K562 (cell line): Measurements from ENCODE around the gene EFHD2. TPM values are rescaled to one million over a fixed set of nuclear protein-coding genes. Genes with fewer than 3 reads are reported as not detected.

Experiments used
- ATAC-seq: fragments of 200-7000 bp; cut with Tn5 transposase; 3 replicates; pipeline ENCODE4 v1.9.1; 2020; ENCODE audit warnings: moderate library complexity
- BruUV-seq: library from RNA; stranded (reverse); fragments of 400-500 nt; replicated peaks from 2 replicates; lab custom pipeline; 2021; lab: Mats Ljungman, UMichigan
- CTCF ChIA-PET: fragments of 300-600 bp; formaldehyde crosslinking; extraction: SDS; loops from one replicate; lab custom pipeline; 2021; ENCODE audit warnings: low intra/inter-chr PET ratio; lab: Yijun Ruan, JAX
- POLR2A ChIA-PET: fragments of 300-600, 350-650 bp; sonication (Branson Sonifier 250); formaldehyde crosslinking; extraction: SDS; loops from one replicate; lab custom pipeline; 2021; ENCODE audit warnings: antibody characterized with exemption, inconsistent platforms; lab: Yijun Ruan, JAX
- DNase-seq, 4 experiments: peaks; one replicate each; pipeline versions ENCODE4 v3.0.0 to v3.0.0-alpha.2; 2011 to 2018; ENCODE audit warnings: low spot score in 3 of 4, mixed read lengths in 3 of 4; ENCODE audit errors: extremely low read depth in 1 of 4
- FAIRE-seq: peaks from 2 replicates; lab custom pipeline; 2011; peaks lifted over from hg19 to GRCh38; lab: Jason Lieb, UNC
- H2AFZ ChIP-seq: 2 replicates; pipeline ENCODE4 v1.6.0; 2011; ENCODE audit warnings: low read depth, low read length, control low read depth, inconsistent platforms
- H3K27ac ChIP-seq: fragments of 200-600 bp; 3 replicates; pipeline ENCODE4 v1.8.0; 2011; ENCODE audit warnings: low read depth, mild to moderate bottlenecking, control low read depth, inconsistent platforms, low read length, moderate library complexity, mixed read lengths; ENCODE audit errors: extremely low read depth
- H3K27me3 ChIP-seq, 2 experiments: fragments of 300-600 bp in 1 of 2; 2 replicates in 1 of 2; 3 replicates in 1 of 2; pipeline versions ENCODE4 v1.6.0 to v1.8.0; 2011; ENCODE audit warnings: inconsistent platforms in 2 of 2, low read length in 2 of 2, mild to moderate bottlenecking in 1 of 2, mixed read lengths in 1 of 2, moderate library complexity in 1 of 2; ENCODE audit not compliant: control insufficient read depth in 2 of 2, insufficient read depth in 2 of 2
- H3K36me3 ChIP-seq: fragments of 300-600 bp; 3 replicates; pipeline ENCODE4 v1.8.0; 2011; ENCODE audit warnings: mild to moderate bottlenecking, low read length, inconsistent platforms; ENCODE audit not compliant: control insufficient read depth, insufficient read depth
- H3K4me1 ChIP-seq, 2 experiments: fragments of 200-600 bp in 1 of 2; replicated peaks in 1 of 2; 2 replicates in 1 of 2; 3 replicates in 1 of 2; pipeline versions ENCODE4 v1.5.1 to v1.8.0; 2011; ENCODE audit warnings: inconsistent platforms in 2 of 2, low read length in 2 of 2, mild to moderate bottlenecking in 1 of 2, mixed read lengths in 1 of 2, moderate library complexity in 1 of 2; ENCODE audit not compliant: control insufficient read depth in 2 of 2, insufficient read depth in 2 of 2
- H3K4me2 ChIP-seq: 2 replicates; pipeline ENCODE4 v1.6.1; 2011; ENCODE audit warnings: low read length, control low read depth, inconsistent platforms, mixed read lengths; ENCODE audit not compliant: insufficient read depth
- H3K4me3 ChIP-seq: fragments of 200-600 bp; sonication (generic), shearing (Covaris generic); 2 replicates; pipeline ENCODE4 v1.5.1; 2016; ENCODE audit warnings: control low read depth, inconsistent platforms
- H3K79me2 ChIP-seq: fragments of 200-600 bp; 3 replicates; pipeline ENCODE4 v1.8.0; 2011; ENCODE audit warnings: low read length, inconsistent platforms; ENCODE audit not compliant: control insufficient read depth, insufficient read depth
- H3K9ac ChIP-seq, 2 experiments: 2 replicates each; pipeline versions ENCODE4 v1.6.0 to v1.6.1; 2011; ENCODE audit warnings: low read depth in 2 of 2, low read length in 2 of 2, control low read depth in 1 of 2, inconsistent platforms in 1 of 2, mild to moderate bottlenecking in 1 of 2, mixed read lengths in 1 of 2; ENCODE audit not compliant: insufficient read depth in 1 of 2
- H3K9me1 ChIP-seq: one replicate; pipeline ENCODE4 v1.6.0; 2011; ENCODE audit warnings: inconsistent platforms, mild to moderate bottlenecking, low read length, moderate library complexity; ENCODE audit not compliant: control insufficient read depth, insufficient read depth
- H3K9me3 ChIP-seq: replicated peaks from 2 replicates; pipeline ENCODE4 v1.5.1; 2011; ENCODE audit warnings: low read depth, low read length, inconsistent platforms; ENCODE audit not compliant: control insufficient read depth, insufficient read depth
- H4K20me1 ChIP-seq: replicated peaks from 2 replicates; pipeline ENCODE4 v1.6.1; 2011; ENCODE audit warnings: low read length, inconsistent platforms, mixed read lengths; ENCODE audit not compliant: control insufficient read depth, insufficient read depth
- ETS1 ChIP-seq: conservative IDR thresholded peaks from 2 replicates; pipeline ENCODE4 v1.6.1; 2011; ENCODE audit warnings: low read depth, mild to moderate bottlenecking, low read length; ENCODE audit not compliant: control insufficient read depth
- ZBTB8A ChIP-seq: fragments of 450-650 bp; IDR thresholded peaks from 2 replicates; pipeline ENCODE4 v1.6.1; 2018; ENCODE audit warnings: mild to moderate bottlenecking, moderate library complexity; ENCODE audit not compliant: partially characterized antibody
- WGBS: fragments of 100-300 bp; shearing (Covaris generic); methylation state at CpG from one replicate; pipeline ENCODE4 v1.1.6; 2016; ENCODE audit warnings: low coverage, mixed read lengths; ENCODE audit not compliant: insufficient coverage; ENCODE audit errors: missing lambda C conversion rate; 5-methylcytosine and 5-hydroxymethylcytosine counted together
- in situ Hi-C: fragments of 300-500 bp; cut with MboI; formaldehyde crosslinking; loops from 4 replicates; pipeline ENCODE4 v1.15.0; 2018; ENCODE audit warnings: inconsistent platforms, mixed read lengths
- intact Hi-C: fragments of 100-400 bp; cut with micrococcal nuclease; formaldehyde crosslinking; loops from 2 replicates; pipeline ENCODE4 v1.14.2; 2022
- polyA plus RNA-seq, 8 experiments: library from polyadenylated mRNA; depleted of rRNA in 4 of 8; stranded (reverse) in 5 of 8; unstranded in 3 of 8; fragments of >200 nt; fragmentation: Nextera tagmentation in 2 of 8; fragmentation: Illumina TruSeq in 1 of 8; extraction: Ambion mirVana in 2 of 8; extraction: Trizol in 1 of 8; gene quantifications; 2 replicates each; pipeline versions ENCODE4 v1.2.1 to v1.2.3, GENCODE V29; 2011 to 2014; ENCODE audit warnings: inconsistent platforms in 1 of 8, missing spikeins in 1 of 8
- total RNA-seq, 7 experiments: library from RNA; depleted of rRNA in 6 of 7; stranded (reverse); fragments of >200 nt in 6 of 7; fragmentation: Illumina TruSeq in 2 of 7; extraction: Trizol in 2 of 7; gene quantifications; 2 replicates each; pipeline versions ENCODE4 v1.2.1 to v1.2.3, GENCODE V29; 2011 to 2021; ENCODE audit warnings: low replicate concordance in 1 of 7

Gene EFHD2
- total and polyA plus RNA-seq, 9 of the 15 experiments (the other 6 are each of a cell fraction or from before 2014, with no cell fraction given) = 1.7 to 73.5 (median 25.2) TPM

- H3K9me3 ChIP-seq = 0 out of 2 replicates have a peak, but pooled peaks cover 1% of the 10 kb centered on the region
- H3K36me3 ChIP-seq = no peaks in the 10 kb centered on the region
- ChIA-PET CTCF (no interaction called here), POLR2A (interaction anchor here (1.4 kb wide), 1 partner anchor 19 kb away, joined by 3 read pairs; no protein-coding TSS in a partner anchor)
- no peak for ATAC-seq
- WGBS = 30% methylated on average over 9 of the region's 9 CpGs
- H3K4me2 ChIP-seq = no peak overlapping the region
- H3K4me3 ChIP-seq = no peak overlapping the region
- H3K9ac ChIP-seq = no peak overlapping the region
- in situ Hi-C loops (no loop called here), intact Hi-C loops (no loop called here)
- H3K27me3 ChIP-seq = peaks cover 3 to 14% of the 10 kb centered on the region in 2 experiments; a peak in 4 of 5 replicates
- DNase-seq = no peak
- H3K4me1 ChIP-seq = peaks cover 4 to 14% of the 10 kb centered on the region in 2 experiments; a peak in 3 of 5 replicates
- no peak for TF ChIP-seq ETS1
- no peak for TF ChIP-seq ZBTB8A
- BruUV-seq = no TSS peak
- H2AFZ ChIP-seq = no peak overlapping the region
- H4K20me1 ChIP-seq = no peaks in the 10 kb centered on the region
- peaks cover 3% of the 10 kb centered on the region for H3K79me2 ChIP-seq
- H3K27ac ChIP-seq = no peak overlapping the region
- no peak for FAIRE-seq
- no peaks in the 10 kb centered on the region for H3K9me1 ChIP-seq
Measured at GRCh38 chr1:15405106-15405850, 4.4 kb upstream of the EFHD2 start.
